Ramos (cell line): ENCODE measurements around the gene ZDBF2.
"Not testable (repeated sequence)": the region's sequence is repeated elsewhere in the genome, so short reads cannot be mapped to it uniquely, and the experiment has no call there.

ENCODE experiments used
- in situ Hi-C: fragments of 300-500 bp; cut with MboI; formaldehyde crosslinking; loops from one replicate; pipeline ENCODE4 v1.14.3; 2022; ENCODE audit warnings: low sequenced_read_pairs; ENCODE audit not compliant: unreplicated experiment

The ZDBF2 gene

GRCh38 chr2:206316141-206316540 lies 41.7 kb downstream of the ZDBF2 start:
- in situ Hi-C loops, result no loop called here

GRCh38 chr2:206323033-206323432 lies 48.6 kb downstream of the ZDBF2 start:
- in situ Hi-C loops, result no loop called here

GRCh38 chr2:206323486-206323885 lies 49.0 kb downstream of the ZDBF2 start:
- in situ Hi-C loops, result no loop called here

- in situ Hi-C loops, result no loop called here
Measured at GRCh38 chr2:206324869-206325268, 50.4 kb downstream of the ZDBF2 start.

- in situ Hi-C loops, result no loop called here
Measured at GRCh38 chr2:206328974-206329373, 54.5 kb downstream of the ZDBF2 start.

- in situ Hi-C loops, result no loop called here
Measured at GRCh38 chr2:206336861-206337260, 62.4 kb downstream of the ZDBF2 start.

GRCh38 chr2:206337956-206338355 lies 63.5 kb downstream of the ZDBF2 start:
- in situ Hi-C loops, result no loop called here

GRCh38 chr2:206341396-206341795 lies 66.9 kb downstream of the ZDBF2 start:
- in situ Hi-C loops, result no loop called here

- in situ Hi-C loops, result no loop called here
Measured at GRCh38 chr2:206343144-206343543, 68.7 kb downstream of the ZDBF2 start.

- in situ Hi-C loops, result no loop called here
Measured at GRCh38 chr2:206343816-206344215, 69.4 kb downstream of the ZDBF2 start.

GRCh38 chr2:206345606-206346005 lies 71.1 kb downstream of the ZDBF2 start:
- in situ Hi-C loops, result no loop called here

- in situ Hi-C loops, result no loop called here
Measured at GRCh38 chr2:206349375-206349774, 74.9 kb downstream of the ZDBF2 start.

- in situ Hi-C loops, result no loop called here
Measured at GRCh38 chr2:206352571-206352970, 78.1 kb downstream of the ZDBF2 start.

- in situ Hi-C loops, result no loop called here
Measured at GRCh38 chr2:206353685-206354084, 79.2 kb downstream of the ZDBF2 start.

GRCh38 chr2:206354129-206354528 lies 79.7 kb downstream of the ZDBF2 start:
- in situ Hi-C loops, result no loop called here

GRCh38 chr2:206356840-206357239 lies 82.4 kb downstream of the ZDBF2 start:
- in situ Hi-C loops, result not testable (repeated sequence)

- in situ Hi-C loops, result not testable (repeated sequence)
Measured at GRCh38 chr2:206360840-206361239, 86.4 kb downstream of the ZDBF2 start.

- in situ Hi-C loops, result no loop called here
Measured at GRCh38 chr2:206361407-206362045, 87.1 kb downstream of the ZDBF2 start.
